DMS53 (cell line): ENCODE results near the gene CCDC174.
A peak's percentile ranks its signal among the peaks of the same experiment; 100 is the strongest.

Experiments
- DNase-seq: peaks from one replicate; lab custom pipeline; 2025; lab: John Stamatoyannopoulos, UW

Gene CCDC174

DNA sequence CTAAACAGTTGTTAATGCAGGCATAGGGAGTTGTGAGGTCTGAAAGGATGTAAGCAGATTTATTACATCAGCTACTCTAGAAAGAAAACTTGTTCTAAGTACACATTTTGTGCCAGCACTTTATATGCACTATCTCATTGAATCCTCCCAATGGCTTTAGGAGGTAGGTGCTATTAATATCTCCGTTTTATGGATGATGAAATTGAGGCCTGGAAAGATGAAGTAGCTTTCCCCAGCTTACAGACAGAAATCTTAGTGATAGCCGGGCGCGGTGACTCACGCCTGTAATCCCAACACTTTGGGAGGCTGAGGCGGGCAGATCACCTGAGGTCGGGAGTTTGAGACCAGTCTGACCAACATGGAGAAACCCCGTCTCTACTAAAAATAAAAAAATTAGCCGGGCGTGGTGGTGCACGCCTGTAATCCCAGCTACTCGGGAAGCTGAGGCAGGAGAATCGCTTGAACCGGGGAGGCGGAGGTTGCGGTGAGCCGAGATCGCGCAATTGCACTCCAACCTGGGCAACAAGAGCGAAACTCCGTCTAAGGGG lies 872 bp downstream of the CCDC174 start:
- peak; percentile 6 for DNase-seq

DNA sequence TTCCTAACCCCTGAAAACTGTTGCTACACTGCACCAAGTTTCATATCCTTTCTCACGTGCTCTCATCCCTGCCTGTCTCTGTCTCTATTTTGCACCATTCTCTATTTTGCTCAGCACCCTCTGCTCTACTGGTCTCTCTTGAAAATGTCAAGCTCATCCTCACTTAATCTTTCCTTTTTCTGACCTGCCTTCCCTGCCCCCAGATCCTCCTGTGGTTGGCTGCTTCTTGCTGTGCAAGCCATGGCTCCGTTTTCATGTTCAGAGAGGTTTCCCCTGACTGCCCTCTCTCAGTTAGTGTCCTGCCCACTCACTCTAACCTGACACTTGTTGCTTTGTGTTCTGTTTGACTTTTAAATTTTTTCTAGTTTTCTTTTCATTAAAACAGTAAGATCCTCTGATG lies 6.0 kb downstream of the CCDC174 start:
- DNase-seq = no peak

DNA sequence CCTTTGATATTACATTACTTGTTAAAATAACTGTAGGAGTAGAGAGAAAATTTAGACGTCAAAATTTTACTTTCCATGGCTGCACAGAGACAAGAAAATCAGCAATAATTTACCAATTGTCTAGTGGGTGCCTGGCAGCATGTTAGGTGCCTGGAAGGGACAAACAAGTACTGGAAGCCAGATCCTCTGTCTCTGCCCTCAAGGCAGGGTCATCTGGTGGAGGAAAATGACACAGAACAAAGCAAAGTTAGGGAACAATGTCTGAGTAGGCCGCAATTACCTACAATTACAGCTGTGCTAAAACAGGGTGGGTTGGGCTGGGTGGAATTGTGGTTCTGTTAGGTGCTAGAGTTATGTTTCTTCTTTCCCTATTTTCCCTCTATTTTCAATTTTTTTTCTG lies 7.4 kb downstream of the CCDC174 start:
- no peak for DNase-seq

DNA sequence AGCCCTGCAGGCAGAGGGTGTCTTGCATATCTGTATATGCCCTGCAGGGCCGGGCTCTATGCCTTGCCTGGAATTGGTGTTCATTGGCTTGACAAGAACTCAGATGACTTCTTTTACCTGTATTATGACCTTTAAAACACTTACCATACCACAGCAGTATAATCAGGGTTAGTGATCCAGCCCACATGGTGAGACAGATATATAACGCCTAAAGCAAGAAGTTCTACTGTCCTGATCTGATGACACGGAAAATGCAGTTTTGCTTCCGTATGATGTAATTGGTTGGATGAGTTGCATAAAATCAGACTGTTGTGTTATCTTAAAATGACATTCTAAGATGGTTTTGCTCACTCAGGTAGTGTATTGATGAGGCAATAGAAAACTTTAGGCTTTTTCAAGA lies 9.4 kb downstream of the CCDC174 start:
- DNase-seq = no peak

DNA sequence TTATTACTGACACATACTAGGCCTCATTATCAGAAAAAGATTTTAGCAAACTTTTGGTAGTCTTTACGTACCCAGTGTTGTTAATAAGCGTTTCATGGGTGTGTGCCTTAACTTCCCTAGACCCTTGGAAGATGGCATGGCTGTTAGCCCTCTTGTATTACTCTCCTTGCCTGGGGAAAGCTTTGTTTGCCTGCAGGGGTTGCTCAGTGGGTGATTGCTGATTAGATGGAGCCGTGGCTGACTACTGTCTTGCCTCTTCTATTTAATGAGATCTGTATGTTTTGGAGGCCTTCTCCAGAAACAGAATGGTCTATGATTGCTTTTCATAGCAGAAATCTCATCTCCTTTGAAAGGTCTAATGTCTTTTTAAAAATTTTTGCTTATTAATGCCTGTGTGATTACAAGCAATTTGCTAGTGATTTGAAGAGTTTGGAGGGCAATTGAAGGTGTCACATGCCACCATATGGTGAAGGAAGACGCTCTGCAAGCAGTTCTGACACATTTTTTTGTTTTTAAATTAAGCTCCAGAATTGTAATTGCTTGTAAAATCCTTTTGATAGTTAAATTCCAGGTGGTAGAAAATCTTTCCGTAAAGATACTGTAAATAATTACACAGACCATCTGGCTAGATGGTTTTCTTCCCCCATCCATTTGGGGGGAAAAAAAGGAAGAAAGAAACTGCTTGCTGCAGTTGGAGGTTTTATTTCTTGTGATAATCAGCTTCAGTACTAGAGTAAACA lies 12.0 kb downstream of the CCDC174 start:
- DNase-seq = no peak

DNA sequence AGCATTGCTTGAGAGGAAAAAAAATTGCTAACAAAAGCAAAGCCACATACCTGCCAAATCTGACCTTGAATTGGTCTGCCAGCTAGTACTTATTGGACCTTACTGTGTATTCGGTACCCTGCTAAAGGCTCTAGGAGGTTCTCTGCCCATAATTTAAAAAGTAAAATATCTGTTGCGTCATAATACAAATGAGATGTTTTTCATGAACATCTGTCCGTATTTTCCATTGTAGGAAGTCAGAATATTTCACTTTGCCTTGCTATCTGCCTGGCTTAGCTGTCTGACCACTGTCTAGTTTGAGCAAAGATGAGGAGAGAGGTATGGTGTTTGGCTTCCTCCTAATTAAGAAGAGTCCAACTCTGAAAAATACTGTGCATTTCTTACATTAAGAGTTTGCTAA lies 12.6 kb downstream of the CCDC174 start:
- DNase-seq = no peak

DNA sequence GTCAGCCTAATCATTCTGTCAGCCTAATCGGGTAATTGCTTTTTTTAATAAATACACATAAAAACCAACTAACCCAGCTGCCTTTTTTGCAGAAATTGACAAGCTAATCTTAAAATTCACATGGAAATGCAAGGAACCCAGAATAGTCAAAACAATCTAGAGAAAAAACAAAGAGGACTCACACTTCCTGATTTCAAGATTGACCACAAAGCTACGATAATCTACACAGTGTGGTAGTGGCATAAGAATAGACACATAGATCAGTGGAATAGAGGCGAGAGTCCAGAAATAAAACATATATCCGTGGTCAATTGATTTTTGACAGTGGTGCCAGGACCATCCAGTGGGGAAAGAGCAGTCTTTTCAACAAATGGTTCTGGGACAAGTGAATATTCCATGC lies 21.0 kb downstream of the CCDC174 start:
- DNase-seq = no peak

DNA sequence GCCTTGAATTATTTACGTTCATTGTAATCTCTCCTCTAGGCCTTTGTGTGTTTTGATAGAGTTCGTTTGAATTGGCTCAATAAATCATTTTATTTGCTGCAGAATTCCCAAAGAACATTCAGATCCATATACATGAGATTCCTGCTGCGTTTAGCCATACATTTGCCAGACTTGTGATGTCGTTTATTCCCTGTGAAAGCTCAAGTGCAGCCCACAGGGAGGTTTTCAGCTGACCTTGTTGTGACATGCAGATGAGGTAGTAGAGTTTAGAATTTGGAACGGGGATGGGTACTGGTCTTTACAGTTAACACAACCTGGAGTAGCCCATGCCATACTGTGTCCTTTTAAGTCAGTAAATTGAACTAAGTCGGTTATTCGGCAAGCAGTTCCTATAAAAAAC lies 23.3 kb downstream of the CCDC174 start, which contains the start of gene C3orf20:
C3orf20 (plus strand) TSS at position 301 of the 400 bp plus-strand sequence. CDS start 7,573 bp downstream, outside the sequence.
- DNase-seq = no peak

DNA sequence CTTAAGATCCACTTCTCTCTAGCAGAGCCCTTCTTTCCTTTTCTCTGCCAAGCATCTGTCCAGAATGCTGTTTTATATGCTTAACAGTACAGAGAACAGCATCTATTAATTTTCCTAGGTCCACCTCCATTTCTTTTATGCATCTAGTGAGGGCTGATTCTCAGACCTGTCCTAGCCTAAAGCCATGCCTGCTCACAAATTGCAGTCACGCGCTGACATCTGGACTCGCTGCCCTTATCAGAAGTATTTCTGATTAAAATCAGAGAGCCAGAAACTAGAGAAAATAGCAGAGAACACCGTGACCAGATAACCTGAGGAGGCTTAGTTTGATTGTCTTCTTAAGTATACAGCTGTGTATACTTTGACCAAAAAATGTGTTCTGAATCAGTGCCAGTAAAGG lies 25.3 kb downstream of the CCDC174 start:
- DNase-seq = no peak

DNA sequence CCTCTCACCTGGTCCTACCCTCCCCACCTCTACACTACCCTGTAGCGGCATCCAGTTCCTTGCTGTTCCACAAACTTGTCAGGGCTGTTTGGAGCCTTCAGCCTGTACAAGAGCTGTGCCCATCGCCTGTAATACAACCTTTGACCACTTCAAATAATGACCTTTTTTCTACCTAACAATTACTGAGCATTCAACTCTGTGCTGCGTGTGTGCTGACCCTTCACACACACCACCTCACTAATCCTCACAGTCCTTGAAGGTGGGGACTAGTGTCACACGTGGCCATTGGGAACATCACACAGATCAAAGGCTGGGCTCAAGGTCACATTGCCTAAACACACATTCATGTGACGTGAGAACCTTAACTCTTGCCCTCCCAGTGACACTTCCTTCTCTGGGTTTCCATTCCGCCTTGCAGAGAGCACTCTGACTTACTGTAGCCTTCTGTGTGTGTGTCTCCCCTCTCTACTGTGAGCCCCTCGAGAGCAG lies 26.5 kb downstream of the CCDC174 start:
- DNase-seq = no peak

DNA sequence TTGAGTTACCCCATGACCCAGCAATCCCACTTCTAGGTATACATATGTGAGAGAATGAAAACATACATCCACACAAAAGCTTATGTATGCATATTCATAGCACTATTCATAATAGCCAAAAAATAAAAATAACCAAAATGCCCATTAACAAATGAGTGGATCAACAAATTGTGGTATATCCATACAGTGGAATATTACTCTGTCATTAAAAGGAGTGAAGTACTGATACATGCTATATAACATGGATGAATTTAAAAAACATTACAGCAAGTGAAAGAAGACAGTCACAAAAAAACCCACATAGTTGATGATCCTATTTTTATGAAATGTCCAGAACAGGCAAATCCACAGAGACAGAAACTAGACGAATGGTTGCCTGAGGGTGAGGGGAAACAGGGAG lies 28.6 kb downstream of the CCDC174 start:
- DNase-seq = no peak

DNA sequence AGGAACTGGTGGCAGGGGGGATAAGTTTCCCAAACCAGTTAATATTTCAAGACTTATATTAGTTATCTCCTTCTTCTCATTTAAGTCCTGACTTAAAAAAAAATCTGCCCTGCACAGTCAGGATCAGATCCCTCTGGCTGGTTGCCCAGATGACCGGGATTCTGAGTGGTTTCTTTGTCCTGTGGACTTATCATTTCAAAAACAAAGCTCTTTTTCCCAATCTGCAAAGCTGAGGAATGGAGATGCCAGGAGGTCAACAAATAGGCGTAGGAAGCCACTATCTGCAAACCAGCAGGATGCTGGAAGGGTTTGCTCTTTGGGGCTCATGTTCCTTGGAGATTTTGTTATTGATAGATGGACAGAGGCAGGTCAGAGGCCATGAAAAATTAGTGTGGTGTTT lies 29.2 kb downstream of the CCDC174 start:
- no peak for DNase-seq

DNA sequence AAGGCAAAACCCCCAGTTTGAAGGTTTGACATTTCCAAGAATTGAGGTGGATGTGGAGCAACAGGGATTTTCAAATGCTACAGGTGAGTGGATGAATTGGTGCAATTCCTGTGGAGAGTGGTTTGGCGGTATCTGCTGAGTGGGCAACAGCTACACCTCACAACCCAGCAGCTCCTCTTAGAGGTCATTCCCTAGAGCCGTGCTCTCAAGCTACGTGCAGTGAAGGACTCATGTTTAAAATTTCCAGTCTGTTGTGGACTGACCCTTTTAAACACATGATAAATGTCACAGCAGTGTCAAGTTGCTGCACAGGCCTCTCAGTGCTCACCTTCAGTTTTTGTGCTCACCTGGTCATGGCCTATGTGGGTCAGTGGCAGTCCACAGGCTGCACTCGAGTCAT lies 32.9 kb downstream of the CCDC174 start:
- DNase-seq = no peak

DNA sequence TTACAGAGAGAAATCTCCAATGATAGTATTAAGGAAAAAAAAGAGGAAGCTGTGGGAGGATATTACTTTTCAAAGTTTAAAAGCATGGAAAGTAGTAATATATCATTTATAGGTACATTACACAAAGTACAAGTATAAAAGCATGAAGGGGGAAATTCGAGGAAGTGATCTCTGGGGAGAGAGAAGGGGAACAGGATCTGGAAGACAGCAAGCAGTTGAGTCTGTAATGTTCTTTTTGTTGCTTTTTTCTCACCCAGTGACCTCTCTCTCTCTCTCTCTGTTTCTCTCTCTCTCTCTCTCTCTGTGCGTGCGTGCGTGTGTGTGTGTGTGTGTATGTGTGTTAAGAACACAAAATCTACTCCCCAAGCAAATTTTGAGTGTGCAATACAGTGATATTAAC lies 33.6 kb downstream of the CCDC174 start:
- DNase-seq = no peak

DNA sequence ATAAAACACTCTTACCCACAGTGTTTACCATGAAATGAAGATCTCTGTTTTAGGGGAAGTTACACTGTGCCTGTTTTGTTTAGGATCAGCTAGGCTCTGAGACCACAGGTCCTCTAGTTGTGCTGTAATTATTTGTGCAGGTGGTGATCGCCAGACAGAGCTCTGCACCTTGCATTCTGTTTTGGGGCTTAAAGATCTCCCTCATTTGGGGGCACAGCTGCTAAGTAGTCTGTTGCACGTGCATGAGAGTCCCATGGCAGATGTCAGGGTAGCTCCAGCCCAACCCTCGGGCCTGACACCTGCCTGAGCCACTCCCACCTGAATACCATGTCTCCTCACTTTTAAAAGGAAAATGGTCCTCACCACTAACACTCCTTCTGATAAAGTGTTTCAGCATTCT lies 35.8 kb downstream of the CCDC174 start:
- no peak for DNase-seq

DNA sequence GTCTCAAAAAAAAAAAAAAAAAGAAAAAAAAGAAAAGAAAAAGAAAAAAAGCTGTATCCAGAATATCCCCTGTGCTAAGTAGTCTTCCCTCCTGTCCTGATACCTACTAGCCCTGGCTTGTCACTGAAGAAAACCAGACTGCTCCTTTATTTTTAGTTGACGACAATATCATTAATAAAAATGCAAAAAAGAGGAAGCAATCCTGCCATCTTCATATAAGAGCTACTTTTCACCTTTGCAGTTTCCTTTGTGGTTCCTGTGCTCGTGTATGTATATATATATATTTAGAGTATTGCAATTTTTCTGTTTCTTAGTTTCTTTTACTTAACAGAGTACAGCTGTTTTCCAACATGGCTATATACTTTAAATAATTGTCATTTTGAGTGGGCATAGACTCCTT lies 37.0 kb downstream of the CCDC174 start:
- no peak for DNase-seq

DNA sequence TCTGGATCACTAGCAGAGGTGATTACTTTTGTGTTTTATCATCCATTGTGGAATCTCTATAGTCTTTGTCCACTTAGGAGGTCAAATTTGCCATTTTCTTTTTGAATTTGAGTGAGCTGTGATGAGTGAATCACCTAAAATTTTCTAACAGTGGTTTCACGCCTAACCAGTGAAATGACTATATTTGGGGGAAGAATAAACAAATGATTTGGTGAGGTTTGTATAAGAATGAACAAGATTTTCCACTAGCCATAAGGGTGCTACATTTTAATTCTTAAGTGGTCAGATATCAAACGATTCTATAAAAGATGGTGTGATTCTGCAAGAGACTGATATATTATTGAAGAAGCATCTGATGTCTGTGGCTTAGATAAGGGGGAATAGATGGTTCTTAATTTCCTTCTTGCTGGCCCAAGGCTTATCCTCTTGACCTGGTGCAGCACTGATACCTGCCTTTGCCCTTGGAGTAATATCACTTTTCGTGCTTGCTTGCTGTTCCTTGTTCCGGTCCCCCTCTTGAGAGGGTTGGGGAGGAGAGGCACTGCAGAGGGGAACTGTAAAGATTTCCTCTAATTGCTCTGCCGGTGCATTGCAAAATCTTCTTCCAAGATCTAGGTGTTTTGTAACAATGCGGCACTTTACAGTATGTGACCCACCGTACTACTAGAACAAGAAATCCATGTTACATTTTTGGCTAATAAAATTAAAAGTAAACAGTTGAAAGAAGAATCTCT lies 37.9 kb downstream of the CCDC174 start:
- no peak for DNase-seq

DNA sequence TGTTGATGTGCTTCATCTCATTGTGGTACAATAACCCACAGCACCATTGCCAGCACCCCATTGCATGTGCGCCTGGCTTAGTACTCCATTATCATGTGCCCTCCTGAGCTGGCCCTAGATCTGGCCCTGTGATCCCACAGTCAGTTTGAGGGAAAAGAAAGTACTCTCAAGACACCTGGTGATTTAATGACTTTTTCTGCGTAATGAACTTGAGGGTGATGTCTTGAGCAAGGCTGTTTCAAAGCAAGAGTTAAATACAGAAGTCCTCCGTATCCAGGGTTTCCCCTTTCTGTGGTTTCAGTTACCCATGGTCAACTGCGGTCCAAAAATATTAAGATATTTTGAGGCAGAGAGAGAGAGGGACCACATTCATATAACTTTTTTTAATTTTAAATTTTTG lies 39.7 kb downstream of the CCDC174 start:
- DNase-seq = no peak

DNA sequence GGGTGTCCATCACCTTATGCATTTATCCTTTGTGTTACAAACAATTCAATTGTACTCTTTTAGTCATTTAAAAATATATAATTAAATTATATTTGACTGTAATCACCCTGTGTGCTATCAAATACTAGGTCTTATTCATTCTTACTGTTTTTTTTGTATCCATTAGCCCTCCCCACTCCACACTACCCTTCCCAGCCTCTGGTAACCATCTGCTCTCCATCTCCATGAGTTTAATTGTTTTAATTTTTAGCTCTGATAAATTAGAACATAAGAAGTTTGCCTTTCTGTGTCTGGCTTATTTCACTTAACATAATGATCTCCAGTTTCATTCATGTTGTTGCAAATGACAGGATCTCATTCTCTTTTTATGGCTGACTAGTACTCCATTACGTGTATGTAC lies 40.2 kb downstream of the CCDC174 start:
- DNase-seq = no peak

DNA sequence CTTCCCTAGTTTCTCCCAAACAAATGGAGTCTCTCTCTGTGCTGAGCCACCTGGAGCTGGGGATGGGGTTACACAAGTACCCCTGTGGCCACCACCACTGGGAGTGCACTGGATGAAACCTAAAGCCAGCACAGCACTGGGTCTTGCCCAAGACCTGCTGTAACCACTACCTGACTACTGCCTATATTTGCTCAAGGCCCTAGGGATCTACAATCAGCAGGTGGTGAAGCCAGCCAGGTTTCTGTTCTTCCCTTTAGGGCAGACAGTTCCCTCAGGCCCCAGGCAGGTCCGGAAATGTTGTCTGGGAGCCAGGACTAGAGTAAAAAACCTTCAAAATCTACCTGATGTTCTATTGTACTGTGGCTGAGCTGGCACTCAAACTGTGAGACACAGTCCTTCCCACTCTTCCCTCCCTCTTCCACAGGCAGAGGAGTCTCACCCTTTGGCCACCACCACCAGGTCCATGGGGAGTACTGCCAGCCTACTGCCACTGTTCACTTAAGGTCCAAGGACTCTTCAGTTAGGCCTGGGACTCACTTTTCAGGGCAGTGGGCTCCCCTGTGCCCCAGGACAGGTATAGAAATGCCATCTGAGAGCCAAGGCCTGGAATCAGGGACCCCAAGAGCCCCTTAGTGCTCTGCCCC lies 47.2 kb downstream of the CCDC174 start:
- DNase-seq = no peak

DNA sequence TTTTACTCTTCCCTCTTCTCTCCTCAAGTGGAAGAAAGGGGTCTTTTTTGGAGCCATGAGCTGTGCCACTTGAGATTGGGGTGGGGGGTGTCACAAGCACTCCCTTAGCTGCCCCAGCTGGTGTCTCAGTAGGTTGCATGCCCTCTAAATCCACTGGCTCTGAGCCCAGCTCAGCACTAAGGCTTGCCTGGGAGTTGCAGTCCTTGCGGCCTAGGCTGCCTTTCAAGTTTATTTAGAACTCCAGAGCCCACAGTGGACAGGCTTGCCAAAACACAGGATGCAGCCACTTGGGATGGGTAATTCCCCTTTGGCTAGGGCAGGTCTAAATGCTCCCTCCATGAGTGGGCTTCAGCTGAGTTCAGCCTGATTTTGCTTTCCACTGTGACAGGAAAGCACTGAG lies 48.1 kb downstream of the CCDC174 start:
- DNase-seq = no peak

DNA sequence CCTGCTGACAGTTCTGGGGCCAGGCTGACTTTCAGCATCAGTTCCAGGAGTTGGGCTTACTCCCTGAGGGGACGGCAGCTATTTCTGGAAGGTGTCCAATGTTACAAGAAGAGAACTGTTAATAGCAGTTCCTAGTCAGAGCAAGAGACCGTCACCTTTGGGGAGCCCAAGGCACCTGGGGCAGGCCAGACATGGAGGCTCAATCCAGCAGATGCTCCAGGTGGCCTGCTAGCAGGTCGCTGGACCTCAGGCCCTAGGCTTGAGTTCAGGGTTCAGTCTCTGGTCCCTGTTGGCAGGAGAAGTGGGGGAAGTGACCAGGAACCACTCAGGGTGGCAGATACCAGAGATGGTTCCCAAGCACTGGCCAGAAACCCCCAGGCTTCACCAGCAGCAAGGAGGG lies 49.3 kb downstream of the CCDC174 start:
- no peak for DNase-seq

DNA sequence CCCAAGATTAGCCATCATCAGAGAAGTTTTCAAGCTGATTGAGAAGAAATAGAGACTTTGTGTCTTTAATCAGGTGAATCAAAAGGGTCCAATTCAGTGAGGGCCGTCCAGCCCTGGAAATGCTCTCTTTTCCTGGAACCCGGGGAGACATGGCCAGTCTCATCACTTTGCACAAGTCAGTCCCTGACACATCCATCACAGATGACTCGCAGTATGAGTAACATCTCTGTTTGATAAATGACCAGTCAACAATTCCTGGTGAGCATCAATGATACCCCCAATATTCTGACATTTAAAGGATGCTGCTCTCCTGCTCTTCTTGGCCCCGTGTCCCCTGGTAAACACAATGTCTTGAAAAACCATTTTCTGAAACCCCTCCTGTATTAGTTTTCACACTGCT lies 50.1 kb downstream of the CCDC174 start:
- DNase-seq = no peak
